Measurements from ENCODE around the gene ARMS2.

DNA sequence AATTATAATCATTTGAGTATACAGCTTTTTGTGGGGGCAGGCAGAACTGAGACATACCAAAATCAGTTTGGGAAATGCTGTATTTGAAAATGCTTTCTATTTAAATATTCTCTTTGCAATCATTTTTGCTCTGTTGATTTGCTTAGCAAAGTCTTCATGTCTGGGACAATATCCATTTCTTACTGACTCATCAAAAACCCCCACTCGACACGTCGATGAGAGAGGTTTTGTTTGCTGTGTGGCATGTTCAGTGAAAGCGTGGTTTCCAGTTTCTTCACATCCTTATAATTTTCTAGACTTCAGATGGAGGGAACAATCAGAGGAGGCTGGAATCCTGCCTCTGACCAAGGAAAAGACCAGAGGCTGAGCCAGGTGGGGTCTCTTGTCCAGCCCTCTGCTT is 35.8 kb downstream of the ARMS2 start:
- TF ChIP-seq, protein P1, sequence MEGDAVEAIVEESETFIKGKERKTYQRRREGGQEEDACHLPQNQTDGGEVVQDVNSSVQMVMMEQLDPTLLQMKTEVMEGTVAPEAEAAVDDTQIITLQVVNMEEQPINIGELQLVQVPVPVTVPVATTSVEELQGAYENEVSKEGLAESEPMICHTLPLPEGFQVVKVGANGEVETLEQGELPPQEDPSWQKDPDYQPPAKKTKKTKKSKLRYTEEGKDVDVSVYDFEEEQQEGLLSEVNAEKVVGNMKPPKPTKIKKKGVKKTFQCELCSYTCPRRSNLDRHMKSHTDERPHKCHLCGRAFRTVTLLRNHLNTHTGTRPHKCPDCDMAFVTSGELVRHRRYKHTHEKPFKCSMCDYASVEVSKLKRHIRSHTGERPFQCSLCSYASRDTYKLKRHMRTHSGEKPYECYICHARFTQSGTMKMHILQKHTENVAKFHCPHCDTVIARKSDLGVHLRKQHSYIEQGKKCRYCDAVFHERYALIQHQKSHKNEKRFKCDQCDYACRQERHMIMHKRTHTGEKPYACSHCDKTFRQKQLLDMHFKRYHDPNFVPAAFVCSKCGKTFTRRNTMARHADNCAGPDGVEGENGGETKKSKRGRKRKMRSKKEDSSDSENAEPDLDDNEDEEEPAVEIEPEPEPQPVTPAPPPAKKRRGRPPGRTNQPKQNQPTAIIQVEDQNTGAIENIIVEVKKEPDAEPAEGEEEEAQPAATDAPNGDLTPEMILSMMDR (IDR thresholded peaks at IDR 0.05) = no peak
- no peak for TF ChIP-seq POLR2AphosphoS5 (IDR thresholded peaks at IDR 0.05)
